IMR-90 (cell line): ENCODE results near the gene RLF.

Source experiments
- CTCF ChIP-seq: conservative IDR thresholded peaks from 2 replicates; pipeline ENCODE4 v1.5.1; 2012; ENCODE audit warnings: mild to moderate bottlenecking, low read depth, low read length, improper control_type of control experiment
- FOS ChIP-seq: fragments of 150-350 bp; IDR thresholded peaks from 2 replicates; pipeline ENCODE4 v1.6.1; 2016; ENCODE audit warnings: low read depth, low read length
- MXI1 ChIP-seq: IDR thresholded peaks from 2 replicates; pipeline ENCODE4 v1.6.1; 2012; ENCODE audit warnings: low read depth, mild to moderate bottlenecking, low read length, moderate library complexity, borderline replicate concordance
- POLR2A ChIP-seq: IDR thresholded peaks from 2 replicates; pipeline ENCODE4 v1.6.1; 2012; ENCODE audit warnings: mild to moderate bottlenecking, low read depth, low read length
- RAD21 ChIP-seq: IDR thresholded peaks from 2 replicates; pipeline ENCODE4 v1.6.1; 2012; ENCODE audit warnings: low read length, improper control_type of control experiment
- SMC3 ChIP-seq: fragments of 150-350 bp; IDR thresholded peaks from 2 replicates; pipeline ENCODE4 v1.6.1; 2016; ENCODE audit warnings: low read depth, mild to moderate bottlenecking, antibody characterized with exemption, low read length, moderate library complexity

GRCh38 chr1:40185951-40186864, 25.0 kb downstream of the RLF start:
- TF ChIP-seq MXI1 (no peak), RAD21 (no peak), POLR2A (no peak), SMC3 (no peak), CTCF (no peak), FOS (no peak)
